Activated naive CD8-positive, alpha-beta T cell treated with anti-CD3 and anti-CD28 coated beads, Interleukin-2, amount 50 U/mL, for 24 hours (primary cell): ENCODE measurements around the gene CUTC.

Experiments used
- ATAC-seq: fragments of 150-1000 bp; cut with Tn5 transposase; one replicate; pipeline ENCODE4 v1.10.0; 2021
- DNase-seq: peaks from one replicate; pipeline ENCODE4 v3.0.0; 2021
- H3K27ac Mint-ChIP-seq: one replicate; pipeline ENCODE4 v1.8.0; 2021; ENCODE audit warnings: mild to moderate bottlenecking, mixed read lengths
- H3K27me3 Mint-ChIP-seq: one replicate; pipeline ENCODE4 v1.8.0; 2021; ENCODE audit warnings: mixed read lengths
- H3K36me3 Mint-ChIP-seq: one replicate; pipeline ENCODE4 v1.8.0; 2021; ENCODE audit warnings: low read depth, mixed read lengths
- H3K4me1 Mint-ChIP-seq: one replicate; pipeline ENCODE4 v1.8.0; 2021; ENCODE audit warnings: mixed read lengths
- H3K4me3 Mint-ChIP-seq: one replicate; pipeline ENCODE4 v1.8.0; 2021; ENCODE audit warnings: mild to moderate bottlenecking, moderate library complexity, mixed read lengths
- H3K9me3 Mint-ChIP-seq: one replicate; pipeline ENCODE4 v1.8.0; 2021; ENCODE audit warnings: mixed read lengths

The CUTC gene, protein sequence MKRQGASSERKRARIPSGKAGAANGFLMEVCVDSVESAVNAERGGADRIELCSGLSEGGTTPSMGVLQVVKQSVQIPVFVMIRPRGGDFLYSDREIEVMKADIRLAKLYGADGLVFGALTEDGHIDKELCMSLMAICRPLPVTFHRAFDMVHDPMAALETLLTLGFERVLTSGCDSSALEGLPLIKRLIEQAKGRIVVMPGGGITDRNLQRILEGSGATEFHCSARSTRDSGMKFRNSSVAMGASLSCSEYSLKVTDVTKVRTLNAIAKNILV

GRCh38 chr10:99732033-99732842, at the start of gene CUTC, which contains the start of gene COX15:
CUTC (plus strand) TSS chr10:99732234; CDS start chr10:99732349, 115 bp downstream.
COX15 (minus strand) TSS chr10:99732127; CDS start chr10:99732049, 78 bp downstream.
- H3K9me3 Mint-ChIP-seq, result no peaks in the 10 kb centered on the region
- peaks cover 38% of the 10 kb centered on the region for H3K4me1 Mint-ChIP-seq
- peak; percentile 96 for ATAC-seq
- H3K27ac Mint-ChIP-seq, result peak within 1 kb of the TSS; percentile 97
- peaks cover 44% of the 10 kb centered on the region for H3K36me3 Mint-ChIP-seq
- peak; percentile 95 for DNase-seq
- H3K4me3 Mint-ChIP-seq, result peak within 1 kb of the TSS; percentile 99
- no peaks in the 10 kb centered on the region for H3K27me3 Mint-ChIP-seq

- Mint-ChIP-seq H3K27me3 (no peaks in the 10 kb centered on the region), H3K9me3 (no peaks in the 10 kb centered on the region), H3K4me1 (peaks cover 6% of the 10 kb centered on the region), H3K4me3 (no peak overlapping the region), H3K36me3 (peaks cover 9% of the 10 kb centered on the region), H3K27ac (no peak overlapping the region)
- ATAC-seq, result no peak
- DNase-seq, result no peak
These were observed 49.3 kb upstream of the CUTC start for GRCh38 chr10:99682752-99683151.

DNA sequence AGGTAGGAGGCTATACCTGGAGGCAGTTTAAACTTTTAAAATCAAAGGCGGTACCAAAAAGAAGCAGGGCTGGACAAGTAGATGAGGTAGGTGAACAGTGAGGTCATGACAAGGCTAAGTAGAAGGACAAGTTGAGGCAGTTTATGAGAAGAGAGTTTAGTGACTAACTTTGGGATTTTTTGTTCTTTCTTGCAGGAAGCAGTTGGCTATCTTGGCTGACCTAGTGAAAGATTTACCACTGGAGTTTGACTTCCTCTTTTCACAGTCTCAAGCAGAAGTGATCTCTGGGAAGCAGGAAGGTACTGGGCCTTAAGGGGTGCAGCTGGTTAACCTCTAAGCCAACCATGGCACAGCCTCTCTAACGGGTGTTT, 46.5 kb upstream of the CUTC start:
- H3K27me3 Mint-ChIP-seq, result no peaks in the 10 kb centered on the region

GRCh38 chr10:99689461-99689860, 42.6 kb upstream of the CUTC start:
- Mint-ChIP-seq H3K4me3 (no peak overlapping the region), H3K9me3 (no peaks in the 10 kb centered on the region), H3K27ac (no peak overlapping the region), H3K27me3 (no peaks in the 10 kb centered on the region), H3K36me3 (peaks cover 11% of the 10 kb centered on the region), H3K4me1 (peaks cover 6% of the 10 kb centered on the region)
- DNase-seq, result no peak
- ATAC-seq, result no peak

More for the DNA sequence above, 46.5 kb upstream of the CUTC start:
- DNase-seq (no peak), ATAC-seq (no peak)
- no peaks in the 10 kb centered on the region for H3K9me3 Mint-ChIP-seq
- H3K27ac Mint-ChIP-seq, result no peak overlapping the region
- H3K4me1 Mint-ChIP-seq, result peaks cover 6% of the 10 kb centered on the region
- peaks cover 3% of the 10 kb centered on the region for H3K36me3 Mint-ChIP-seq
- H3K4me3 Mint-ChIP-seq, result no peak overlapping the region

- H3K27ac Mint-ChIP-seq, result no peak overlapping the region
- H3K4me1 Mint-ChIP-seq, result no peaks in the 10 kb centered on the region
- no peak for ATAC-seq
- H3K9me3 Mint-ChIP-seq, result no peaks in the 10 kb centered on the region
- no peak overlapping the region for H3K4me3 Mint-ChIP-seq
- H3K36me3 Mint-ChIP-seq, result peaks cover 25% of the 10 kb centered on the region
- DNase-seq, result no peak
- no peaks in the 10 kb centered on the region for H3K27me3 Mint-ChIP-seq
These were observed 38.0 kb upstream of the CUTC start for GRCh38 chr10:99693933-99694583.

- Mint-ChIP-seq H3K27ac (no peak overlapping the region), H3K36me3 (peaks cover 30% of the 10 kb centered on the region), H3K4me3 (no peak overlapping the region), H3K9me3 (no peaks in the 10 kb centered on the region), H3K27me3 (no peaks in the 10 kb centered on the region), H3K4me1 (no peaks in the 10 kb centered on the region)
- ATAC-seq, result no peak
- DNase-seq, result no peak
These were observed 36.3 kb upstream of the CUTC start for GRCh38 chr10:99695761-99696160.

DNA sequence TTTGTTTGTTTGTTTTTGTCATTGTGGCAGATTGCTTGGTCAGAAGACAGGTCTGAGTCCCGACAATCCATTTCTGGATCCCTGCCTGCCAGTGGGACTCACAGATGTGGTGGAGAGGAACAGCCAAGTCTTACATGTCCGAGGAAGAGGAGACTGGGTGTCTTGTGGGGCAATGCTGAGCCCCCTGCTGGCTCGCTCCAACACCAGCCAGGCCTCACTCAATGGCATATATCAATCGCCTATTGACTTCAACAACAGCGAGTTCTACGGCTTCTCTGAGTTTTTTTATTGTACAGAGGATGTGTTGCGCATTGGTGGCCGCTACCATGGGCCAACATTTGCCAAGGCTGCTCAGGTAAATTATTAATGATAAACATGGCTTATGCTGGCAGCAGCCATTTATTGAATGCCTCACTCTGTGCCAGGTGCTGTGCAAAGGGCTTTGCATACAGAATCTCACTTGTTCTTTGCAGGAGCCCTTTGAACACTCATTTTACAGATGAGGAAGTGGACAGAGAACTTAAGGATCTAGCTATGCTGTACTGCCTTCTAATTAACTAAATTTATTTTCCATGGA, 33.4 kb upstream of the CUTC start:
- Mint-ChIP-seq H3K4me3 (no peak overlapping the region), H3K4me1 (no peaks in the 10 kb centered on the region), H3K27me3 (no peaks in the 10 kb centered on the region), H3K9me3 (no peaks in the 10 kb centered on the region), H3K36me3 (peaks cover 32% of the 10 kb centered on the region), H3K27ac (no peak overlapping the region)
- DNase-seq (no peak), ATAC-seq (no peak)

DNA sequence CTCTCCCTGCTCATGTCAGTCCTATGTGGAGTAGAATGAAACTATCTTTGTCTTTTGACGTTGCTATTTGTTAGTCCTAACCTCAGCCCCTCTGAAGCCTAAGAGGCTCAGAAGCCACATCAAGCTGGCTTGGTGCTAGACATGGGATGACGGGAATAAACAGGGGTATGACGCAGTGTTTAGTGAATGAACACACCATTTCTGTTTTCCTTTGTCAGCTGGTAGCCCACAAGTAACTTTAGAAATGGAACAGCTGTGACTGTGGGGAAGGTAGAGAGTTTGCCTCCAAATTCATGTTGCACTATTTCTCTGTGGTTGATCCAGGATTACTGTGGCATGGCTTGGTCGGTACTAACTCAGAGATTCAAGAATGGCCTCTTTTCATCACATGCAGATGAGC, 31.4 kb upstream of the CUTC start:
- H3K36me3 Mint-ChIP-seq, result peaks cover 38% of the 10 kb centered on the region
- no peaks in the 10 kb centered on the region for H3K27me3 Mint-ChIP-seq
- H3K9me3 Mint-ChIP-seq, result no peaks in the 10 kb centered on the region
- no peak overlapping the region for H3K27ac Mint-ChIP-seq
- ATAC-seq (no peak), DNase-seq (no peak)
- no peak overlapping the region for H3K4me3 Mint-ChIP-seq
- no peaks in the 10 kb centered on the region for H3K4me1 Mint-ChIP-seq

DNA sequence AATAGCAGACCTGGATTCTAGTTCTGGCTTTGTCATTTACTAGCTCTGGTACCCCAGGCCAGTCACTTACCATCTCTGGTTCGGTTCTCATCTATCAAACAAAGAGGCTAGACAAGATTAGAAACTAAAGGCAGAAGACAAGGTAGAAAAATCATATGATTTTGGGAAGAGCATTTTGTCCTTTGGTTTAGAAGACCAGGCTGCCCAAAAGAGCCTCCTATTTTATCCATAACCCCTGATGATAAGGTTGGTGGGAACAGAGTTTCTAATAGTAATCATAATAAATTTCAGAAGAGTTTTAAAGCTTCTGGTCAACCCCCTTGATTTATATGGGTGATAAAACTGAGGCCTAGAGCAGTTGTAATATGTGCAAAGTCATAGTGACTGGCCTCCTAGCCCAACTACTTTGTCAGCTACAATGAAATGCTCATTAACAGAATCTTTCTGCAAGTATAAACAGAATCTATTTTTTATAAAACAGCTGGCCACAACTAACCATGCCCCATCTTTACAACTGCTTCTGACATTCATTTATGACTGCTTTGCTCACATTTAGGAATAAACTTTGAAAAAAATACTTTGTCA, 23.5 kb upstream of the CUTC start:
- no peak overlapping the region for H3K4me3 Mint-ChIP-seq
- H3K4me1 Mint-ChIP-seq, result peaks cover 15% of the 10 kb centered on the region
- peaks cover 24% of the 10 kb centered on the region for H3K36me3 Mint-ChIP-seq
- no peak overlapping the region for H3K27ac Mint-ChIP-seq
- no peaks in the 10 kb centered on the region for H3K27me3 Mint-ChIP-seq
- H3K9me3 Mint-ChIP-seq, result no peaks in the 10 kb centered on the region
- no peak for DNase-seq
- no peak for ATAC-seq

DNA sequence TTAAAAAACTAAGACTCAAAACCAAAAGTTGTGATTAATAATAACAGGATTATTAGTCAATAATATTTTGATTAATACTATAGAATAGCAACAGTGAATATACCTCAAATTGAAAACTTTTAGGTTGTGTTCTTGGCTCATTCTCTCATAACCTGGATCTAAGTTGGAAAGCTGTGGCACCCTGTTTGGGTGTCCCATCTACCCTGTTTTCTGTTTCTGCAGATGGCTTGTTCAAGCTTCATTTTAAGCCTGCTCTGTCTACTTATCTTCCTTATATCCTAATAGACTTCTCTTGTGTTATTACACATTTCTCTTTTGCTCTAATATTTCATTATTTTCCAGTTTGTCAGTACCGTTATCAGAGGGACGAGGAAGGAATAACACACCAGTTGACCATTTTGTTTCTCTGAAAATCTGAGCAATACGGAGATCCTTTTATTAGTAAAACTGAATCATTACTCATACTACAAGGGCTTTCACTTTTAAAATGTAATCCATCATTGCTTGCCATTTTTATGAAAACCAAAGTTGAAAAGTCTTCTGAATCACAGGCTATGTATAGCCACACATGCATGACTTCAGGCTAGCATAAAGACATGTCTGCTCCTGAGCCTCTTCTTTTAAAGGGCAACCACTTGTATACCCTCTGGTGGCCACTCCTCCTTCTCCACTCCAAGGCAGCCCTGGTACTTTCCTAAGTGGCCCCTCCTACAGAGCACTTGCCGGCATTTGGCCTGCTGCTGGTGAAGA, 22.4 kb upstream of the CUTC start:
- Mint-ChIP-seq H3K27ac (peak overlapping the region; percentile 70), H3K27me3 (no peaks in the 10 kb centered on the region), H3K36me3 (peaks cover 28% of the 10 kb centered on the region), H3K4me1 (peaks cover 15% of the 10 kb centered on the region), H3K4me3 (no peak overlapping the region), H3K9me3 (no peaks in the 10 kb centered on the region)
- no peak for DNase-seq
- peak; percentile 91 for ATAC-seq

- DNase-seq (peak; percentile 14), ATAC-seq (peak; percentile 58)
- no peaks in the 10 kb centered on the region for H3K9me3 Mint-ChIP-seq
- no peak overlapping the region for H3K4me3 Mint-ChIP-seq
- H3K4me1 Mint-ChIP-seq, result peaks cover 15% of the 10 kb centered on the region
- H3K27ac Mint-ChIP-seq, result no peak overlapping the region
- no peaks in the 10 kb centered on the region for H3K27me3 Mint-ChIP-seq
- peaks cover 32% of the 10 kb centered on the region for H3K36me3 Mint-ChIP-seq
These were observed 20.8 kb upstream of the CUTC start for GRCh38 chr10:99711129-99711719.

- Mint-ChIP-seq H3K4me3 (no peak overlapping the region), H3K4me1 (peaks cover 15% of the 10 kb centered on the region), H3K27me3 (no peaks in the 10 kb centered on the region), H3K27ac (peak overlapping the region; percentile 30), H3K9me3 (no peaks in the 10 kb centered on the region), H3K36me3 (peaks cover 43% of the 10 kb centered on the region)
- DNase-seq (no peak), ATAC-seq (no peak)
These were observed 17.6 kb upstream of the CUTC start for GRCh38 chr10:99714446-99714845.

- H3K27ac Mint-ChIP-seq, result no peak overlapping the region
- no peak for ATAC-seq
These were observed 11.6 kb upstream of the CUTC start for GRCh38 chr10:99720387-99720786.

More at GRCh38 chr10:99720387-99720786, 11.6 kb upstream of the CUTC start:
- Mint-ChIP-seq H3K27me3 (no peaks in the 10 kb centered on the region), H3K9me3 (no peaks in the 10 kb centered on the region), H3K4me1 (no peaks in the 10 kb centered on the region), H3K36me3 (peaks cover 63% of the 10 kb centered on the region), H3K4me3 (no peak overlapping the region)
- no peak for DNase-seq
